H1 (cell line): ENCODE measurements around the gene BBS12. TPM values are rescaled to one million over a fixed set of nuclear protein-coding genes. Genes with fewer than 3 reads are reported as not detected.

ENCODE experiments used
- CTCF ChIA-PET: fragments of 300-600 bp; sonication (Branson Sonifier 250); formaldehyde crosslinking; loops from one replicate; lab custom pipeline; 2021; ENCODE audit not compliant: partially characterized antibody; lab: Charles Lee
- POLR2A ChIA-PET: fragments of 300-600 bp; sonication (Branson Sonifier 250); formaldehyde crosslinking; loops from one replicate; lab custom pipeline; 2021; ENCODE audit warnings: inconsistent platforms; ENCODE audit not compliant: partially characterized antibody; lab: Charles Lee
- DNase-seq, 2 experiments: peaks; one replicate each; pipeline versions ENCODE4 v3.0.0 to v3.0.0-alpha.2; 2010 to 2022; ENCODE audit warnings: low spot score in 2 of 2, low read depth in 1 of 2, mixed read lengths in 1 of 2
- FAIRE-seq: peaks from 2 replicates; lab custom pipeline; 2011; peaks lifted over from hg19 to GRCh38; lab: Jason Lieb, UNC
- H2AFZ ChIP-seq: 2 replicates; pipeline ENCODE4 v1.8.1; 2012; ENCODE audit warnings: low read length, inconsistent platforms
- H2AK5ac ChIP-seq: 2 replicates; pipeline ENCODE4 v1.6.1; 2013; ENCODE audit warnings: low read depth, low read length
- H2BK120ac ChIP-seq: replicated peaks from 2 replicates; pipeline ENCODE3; 2013; ENCODE audit warnings: low read depth, low read length, inconsistent platforms
- H2BK12ac ChIP-seq: 2 replicates; pipeline ENCODE4 v1.6.1; 2013; ENCODE audit warnings: low read depth, low read length
- H2BK15ac ChIP-seq: 2 replicates; pipeline ENCODE4 v1.6.1; 2013; ENCODE audit warnings: low read length
- H2BK20ac ChIP-seq: 2 replicates; pipeline ENCODE4 v1.6.1; 2013; ENCODE audit warnings: low read length
- H2BK5ac ChIP-seq: 2 replicates; pipeline ENCODE4 v1.6.1; 2013; ENCODE audit warnings: low read depth, low read length
- H3K14ac ChIP-seq: 2 replicates; pipeline ENCODE4 v1.6.1; 2013; ENCODE audit warnings: inconsistent platforms; ENCODE audit not compliant: insufficient read length
- H3K18ac ChIP-seq: 2 replicates; pipeline ENCODE4 v1.6.1; 2013; ENCODE audit warnings: low read length; ENCODE audit errors: extremely low read depth
- H3K23ac ChIP-seq: 2 replicates; pipeline ENCODE4 v1.6.1; 2013; ENCODE audit warnings: inconsistent platforms; ENCODE audit not compliant: insufficient read length
- H3K23me2 ChIP-seq: 2 replicates; pipeline ENCODE4 v1.6.1; 2013; ENCODE audit warnings: low read depth, low read length
- H3K27ac ChIP-seq: 2 replicates; pipeline ENCODE4 v1.6.1; 2011; ENCODE audit warnings: low read depth, low read length, inconsistent platforms
- H3K27me3 ChIP-seq, 4 experiments: replicated peaks in 1 of 4; 1 replicate in 1 of 4; 2 replicates in 3 of 4; pipeline versions ENCODE4 v1.6.1 to v1.8.1; 2011 to 2013; ENCODE audit warnings: low read length in 3 of 4, mild to moderate bottlenecking in 3 of 4, inconsistent platforms in 2 of 4, mixed read lengths in 2 of 4, moderate library complexity in 1 of 4; ENCODE audit not compliant: control insufficient read depth in 3 of 4, insufficient read depth in 3 of 4; ENCODE audit errors: extremely low read depth in 1 of 4
- H3K36me3 ChIP-seq, 4 experiments: 2 replicates each; pipeline versions ENCODE4 v1.6.1 to v1.8.1; 2011 to 2013; ENCODE audit warnings: mild to moderate bottlenecking in 4 of 4, low read length in 3 of 4, moderate library complexity in 2 of 4, control low read depth in 1 of 4, inconsistent platforms in 1 of 4; ENCODE audit not compliant: insufficient read depth in 4 of 4, control insufficient read depth in 2 of 4
- H3K4ac ChIP-seq: replicated peaks from 2 replicates; pipeline ENCODE3; 2013; ENCODE audit warnings: low read length, low read depth, mixed read lengths, inconsistent platforms; ENCODE audit not compliant: insufficient read length
- H3K4me1 ChIP-seq, 4 experiments: replicated peaks in 1 of 4; 1 replicate in 1 of 4; 2 replicates in 3 of 4; pipeline versions ENCODE4 v1.6.1 to v1.8.1; 2011 to 2013; ENCODE audit warnings: low read length in 3 of 4, inconsistent platforms in 2 of 4, mixed read lengths in 1 of 4; ENCODE audit not compliant: insufficient read depth in 4 of 4, control insufficient read depth in 3 of 4
- H3K4me2 ChIP-seq, 2 experiments: 2 replicates each; pipeline versions ENCODE4 v1.6.1 to v1.8.1; 2011 to 2013; ENCODE audit warnings: low read depth in 2 of 2, low read length in 2 of 2, control low read depth in 1 of 2, inconsistent platforms in 1 of 2, mild to moderate bottlenecking in 1 of 2; ENCODE audit not compliant: insufficient read depth in 1 of 2
- H3K4me3 ChIP-seq, 4 experiments: fragments of 200-600, 300-600 bp in 1 of 4; sonication (generic), shearing (Covaris generic), sonication (Bioruptor Twin) in 1 of 4; 2 replicates each; pipeline versions ENCODE4 v1.5.1 to v1.8.1; 2011 to 2016; ENCODE audit warnings: low read length in 4 of 4, low read depth in 3 of 4, control low read depth in 2 of 4, inconsistent platforms in 2 of 4, mild to moderate bottlenecking in 2 of 4, mixed read lengths in 1 of 4, moderate library complexity in 1 of 4; ENCODE audit not compliant: insufficient read depth in 2 of 4; ENCODE audit errors: extremely low read depth in 1 of 4
- H3K56ac ChIP-seq: replicated peaks from 2 replicates; pipeline ENCODE3; 2013; ENCODE audit warnings: low read depth, mild to moderate bottlenecking, mixed read lengths, low read length, inconsistent platforms; ENCODE audit not compliant: insufficient read length
- H3K79me1 ChIP-seq: 2 replicates; pipeline ENCODE4 v1.6.1; 2013; ENCODE audit warnings: low read depth, low read length, control low read depth
- H3K79me2 ChIP-seq, 2 experiments: 2 replicates each; pipeline versions ENCODE4 v1.6.1 to v1.8.1; 2012 to 2013; ENCODE audit warnings: low read length in 2 of 2, mild to moderate bottlenecking in 2 of 2, inconsistent platforms in 1 of 2; ENCODE audit not compliant: insufficient read depth in 2 of 2, control insufficient read depth in 1 of 2
- H3K9ac ChIP-seq, 4 experiments: replicated peaks in 1 of 4; 1 replicate in 1 of 4; 2 replicates in 3 of 4; pipeline versions ENCODE4 v1.6.1 to v1.8.1; 2011 to 2013; ENCODE audit warnings: low read depth in 3 of 4, low read length in 3 of 4, control low read depth in 2 of 4, mild to moderate bottlenecking in 2 of 4, moderate library complexity in 2 of 4, inconsistent platforms in 1 of 4; ENCODE audit errors: extremely low read depth in 1 of 4
- H3K9me3 ChIP-seq, 2 experiments: 2 replicates each; pipeline versions ENCODE4 v1.6.1 to v1.8.1; 2012 to 2013; ENCODE audit warnings: mild to moderate bottlenecking in 2 of 2, moderate library complexity in 2 of 2, control low read depth in 1 of 2, inconsistent platforms in 1 of 2, low read depth in 1 of 2, low read length in 1 of 2, mixed read lengths in 1 of 2; ENCODE audit not compliant: insufficient read depth in 2 of 2
- H4K20me1 ChIP-seq, 2 experiments: replicated peaks in 1 of 2; 2 replicates each; pipeline versions ENCODE3 to v1.8.1; 2011 to 2013; ENCODE audit warnings: inconsistent platforms in 2 of 2, low read length in 2 of 2, mild to moderate bottlenecking in 1 of 2; ENCODE audit not compliant: insufficient read depth in 2 of 2, control insufficient read depth in 1 of 2
- H4K5ac ChIP-seq: 2 replicates; pipeline ENCODE4 v1.6.1; 2013; ENCODE audit warnings: low read length, low read depth, mixed read lengths, inconsistent platforms; ENCODE audit not compliant: insufficient read length
- H4K8ac ChIP-seq: 2 replicates; pipeline ENCODE4 v1.8.0; 2013; ENCODE audit warnings: mild to moderate bottlenecking, moderate library complexity, low read length, inconsistent platforms; ENCODE audit not compliant: insufficient read depth; ENCODE audit errors: extremely low read depth
- H4K91ac ChIP-seq: replicated peaks from 2 replicates; pipeline ENCODE3; 2013; ENCODE audit warnings: low read length, mixed read lengths, inconsistent platforms; ENCODE audit not compliant: insufficient read length
- CEBPB ChIP-seq: IDR thresholded peaks from 2 replicates; pipeline ENCODE4 v1.6.1; 2012; ENCODE audit warnings: low read depth, low read length
- SUZ12 ChIP-seq: fragments of 200-600 bp; sonication (generic); IDR thresholded peaks from 2 replicates; pipeline ENCODE4 v1.6.1; 2012; ENCODE audit warnings: mild to moderate bottlenecking, inconsistent platforms, low read length, moderate library complexity, mixed read lengths
- polyA plus RNA-seq, 7 experiments: library from polyadenylated mRNA; depleted of rRNA in 3 of 7; stranded (reverse) in 5 of 7; unstranded in 2 of 7; fragments of >200 nt in 5 of 7; fragments of 200-250 nt in 2 of 7; gene quantifications; 1 replicate in 5 of 7; 2 replicates in 1 of 7; 4 replicates in 1 of 7; pipeline versions ENCODE4 v1.2.1 to v1.2.3, GENCODE V29; 2011 to 2013; ENCODE audit warnings: missing spikeins in 2 of 7, mixed read lengths in 2 of 7
- total RNA-seq: library from RNA; stranded (reverse); fragmentation: NEBNext Ultra II Directional; extraction: Animal tissue kit (Norgen Biotek cat#: 25700); gene quantifications from 2 replicates; pipeline ENCODE4 v1.2.1, GENCODE V29; 2021

BBS12 gene
- total and polyA plus RNA-seq, 2 of the 8 experiments (the other 6 are each of a cell fraction or from before 2014, with no cell fraction given) = 0.88 to 2.6 TPM

DNA sequence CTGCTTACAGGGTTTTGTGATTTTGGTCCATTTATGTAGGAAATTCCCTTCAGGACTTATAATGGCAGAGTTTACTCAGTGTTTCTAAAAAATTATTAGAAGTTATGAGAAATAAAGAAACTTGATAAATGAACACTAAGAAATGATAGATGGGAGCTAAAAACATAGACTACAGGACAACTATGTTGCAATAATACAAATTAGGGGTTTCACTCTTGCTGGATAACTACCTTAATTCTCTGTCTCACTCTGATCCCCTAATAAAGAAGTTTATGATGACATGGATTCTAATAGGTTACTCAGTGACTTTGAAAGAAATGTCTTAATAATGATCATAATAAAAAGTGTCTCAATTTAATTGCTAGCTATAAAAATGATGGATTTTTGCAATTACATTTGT lies 23.3 kb upstream of the BBS12 start:
- no peaks in the 10 kb centered on the region for H3K36me3 ChIP-seq
- no peak overlapping the region for H3K9ac ChIP-seq
- H2BK15ac ChIP-seq = no peak overlapping the region
- H3K23ac ChIP-seq = no peak overlapping the region
- no peak overlapping the region for H2AK5ac ChIP-seq
- no peaks in the 10 kb centered on the region for H3K9me3 ChIP-seq
- no peak overlapping the region for H2BK5ac ChIP-seq
- H3K14ac ChIP-seq = no peak overlapping the region
- FAIRE-seq (no peak), DNase-seq (no peak)
- H3K79me1 ChIP-seq = no peaks in the 10 kb centered on the region
- H4K20me1 ChIP-seq = no peaks in the 10 kb centered on the region
- no peak overlapping the region for H4K91ac ChIP-seq
- H3K27me3 ChIP-seq = no peaks in the 10 kb centered on the region
- CTCF ChIA-PET = interaction anchor here (1.0 to 1.2 kb wide), 3 partner anchors 10 to 131 kb away, joined by 3 read pairs; no protein-coding TSS in a partner anchor
- H3K4me3 ChIP-seq = no peak overlapping the region
- no peak overlapping the region for H3K4me2 ChIP-seq
- no peak overlapping the region for H4K5ac ChIP-seq
- no peak overlapping the region for H2BK12ac ChIP-seq
- POLR2A ChIA-PET = interaction anchor here (1.0 to 1.5 kb wide), 3 partner anchors 118 to 124 kb away, joined by 3 read pairs; no protein-coding TSS in a partner anchor
- H3K18ac ChIP-seq = no peak overlapping the region
- no peaks in the 10 kb centered on the region for H3K4me1 ChIP-seq
- no peak overlapping the region for H2BK120ac ChIP-seq
- no peak overlapping the region for H3K27ac ChIP-seq
- no peak for TF ChIP-seq SUZ12
- TF ChIP-seq CEBPB = peak; percentile 28; the same call in 1 of the 2 replicates
- no peaks in the 10 kb centered on the region for H3K23me2 ChIP-seq
- H2BK20ac ChIP-seq = no peak overlapping the region
- H3K79me2 ChIP-seq = no peaks in the 10 kb centered on the region
- H3K4ac ChIP-seq = no peak overlapping the region
- H4K8ac ChIP-seq = no peak overlapping the region
- H2AFZ ChIP-seq = no peak overlapping the region
- no peak overlapping the region for H3K56ac ChIP-seq
